ENCODE measurements around the gene AICDA. TPM values are rescaled to one million over a fixed set of nuclear protein-coding genes. Genes with fewer than 3 reads are reported as not detected.
A peak's percentile ranks its signal among the peaks of the same experiment; 100 is the strongest.
"Not testable (repeated sequence)": the region's sequence is repeated elsewhere in the genome, so short reads cannot be mapped to it uniquely, and the experiment has no call there.

The AICDA gene
- total RNA-seq, 1 experiment from 2014 or later = 0.22 TPM

- H3K4me2 ChIP-seq (ENCODE audit: insufficient read depth, insufficient read length, low read length); H3K9me3 ChIP-seq (ENCODE audit: control insufficient read depth, low read depth, low read length); DNase-seq: not testable (repeated sequence)
Measured at GRCh38 chr12:8584478-8584877, 28.2 kb downstream of the AICDA start.

More at GRCh38 chr12:8584478-8584877, 28.2 kb downstream of the AICDA start:
- H3K36me3 Mint-ChIP-seq (ENCODE audit: insufficient read depth in 1 of 3, low read depth in 3 of 3); H3K56ac ChIP-seq (ENCODE audit: insufficient read length, low read depth, low read length); H3K27ac Mint-ChIP-seq; H4K8ac ChIP-seq (replicated peaks; ENCODE audit: insufficient read length, low read depth, low read length); H2BK20ac ChIP-seq (ENCODE audit: low read depth, low read length, poor library complexity, severe bottlenecking); H2BK15ac ChIP-seq (ENCODE audit: low read depth, low read length); H3K14ac ChIP-seq (ENCODE audit: insufficient read depth, low read length); H2BK5ac ChIP-seq (ENCODE audit: insufficient read length, low read length); H3K4me1 Mint-ChIP-seq; H4K5ac ChIP-seq (ENCODE audit: insufficient read length, low read depth, low read length); H2BK12ac ChIP-seq (ENCODE audit: insufficient read length, low read depth, low read length); H3K4ac ChIP-seq (ENCODE audit: low read depth, low read length); H3K9ac ChIP-seq (ENCODE audit: extremely low read depth, insufficient read length, low read length); H3K27ac ChIP-seq (ENCODE audit: insufficient read length, low read depth, low read length); H3K18ac ChIP-seq (ENCODE audit: insufficient read length, low read depth, low read length); H3K23me2 ChIP-seq (ENCODE audit: insufficient read length, low read depth, low read length, poor library complexity, severe bottlenecking); H2AFZ ChIP-seq (ENCODE audit: low read length); H4K20me1 ChIP-seq (ENCODE audit: control insufficient read depth, insufficient read depth, insufficient read length); H2AK5ac ChIP-seq (ENCODE audit: insufficient read length, low read length); H3K79me1 ChIP-seq (ENCODE audit: insufficient read depth, low read depth, low read length, poor library complexity, severe bottlenecking); H3K9me3 Mint-ChIP-seq; H4K91ac ChIP-seq (ENCODE audit: insufficient read length, low read depth, low read length); H3K23ac ChIP-seq (ENCODE audit: insufficient read length, low read depth, low read length); H3K27me3 Mint-ChIP-seq (ENCODE audit: low read depth); H3K27me3 ChIP-seq (ENCODE audit: insufficient read depth, low read length); H2BK120ac ChIP-seq (ENCODE audit: low read depth, low read length, poor library complexity, severe bottlenecking); H3T11ph ChIP-seq (ENCODE audit: low read length); H3K79me2 ChIP-seq (ENCODE audit: insufficient read depth, low read length); H3K4me3 Mint-ChIP-seq; H3K4me1 ChIP-seq (ENCODE audit: insufficient read depth, low read length): not testable (repeated sequence)
- WGBS (ENCODE audit: extremely low coverage, insufficient read length, low lambda C conversion rate) = no CpG with 5 or more reads among the region's 13 CpGs
- TF ChIP-seq CTCF (conservative IDR thresholded peaks at IDR 0.05) = peak; percentile 48; the same call in 2 of the 3 replicates

Measured in H9 (cell line).